ENCODE measurements around the gene CREBL2.

DNA sequence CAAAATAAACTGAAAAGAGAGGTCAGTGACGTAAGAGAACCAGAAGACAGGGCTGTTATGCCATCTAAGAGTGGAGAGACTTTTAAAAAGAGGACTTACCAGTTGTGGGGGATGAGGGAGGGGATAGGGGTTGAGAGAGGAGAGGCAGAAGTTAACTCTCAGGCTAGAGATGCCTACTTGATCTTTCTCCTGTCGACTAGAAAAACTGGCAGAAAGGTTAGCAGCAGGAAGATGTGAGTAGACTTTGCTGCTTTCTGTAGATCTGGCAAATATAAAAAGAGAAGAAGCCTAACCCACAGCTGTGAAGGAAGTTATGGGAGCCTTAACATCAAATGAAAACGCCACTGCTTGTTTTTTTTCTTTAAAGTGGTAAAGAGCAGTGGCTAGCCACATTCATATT is 10.7 kb downstream of the CREBL2 start:
- no peak for TF ChIP-seq ARNTL (CRISPR knock-in tag; IDR thresholded peaks at IDR 0.05; ENCODE audit: borderline replicate concordance, low read depth)
- TF ChIP-seq ISL1 (CRISPR knock-in tag; IDR thresholded peaks at IDR 0.05) = no peak
- TF ChIP-seq ESRRG (CRISPR knock-in tag; IDR thresholded peaks at IDR 0.05) = no peak

Measured in SK-N-SH treated with all-trans-retinoic acid at 6 μM for 48 hours (cell line).